ENCODE results near the gene DUSP1. TPM values are rescaled to one million over a fixed set of nuclear protein-coding genes. Genes with fewer than 3 reads are reported as not detected.

The DUSP1 gene
- total and polyA plus RNA-seq, 9 of the 15 experiments (the other 6 are each of a cell fraction or from before 2014, with no cell fraction given) = 2.1 to 14.2 (median 8.5) TPM

- no peak for TF ChIP-seq MITF (IDR thresholded peaks at IDR 0.05)
- TF ChIP-seq SMARCA4 (IDR thresholded peaks at IDR 0.05) = peak; percentile 54; the same call in 1 of the 2 replicates
- TF ChIP-seq YBX1 (IDR thresholded peaks at IDR 0.05) = no peak
- no peak for TF ChIP-seq ZBTB26 (CRISPR knock-in tag; IDR thresholded peaks at IDR 0.05)
- TF ChIP-seq BRF1 (IDR thresholded peaks at IDR 0.05; ENCODE audit: borderline replicate concordance, extremely low read depth, insufficient read length) = no peak
- peak; percentile 73 for TF ChIP-seq ZNF592 (IDR thresholded peaks at IDR 0.05)
- no peak for TF ChIP-seq SMAD4 (CRISPR knock-in tag; conservative IDR thresholded peaks at IDR 0.05)
- no peak for TF ChIP-seq FOXP4 (CRISPR knock-in tag; IDR thresholded peaks at IDR 0.05; ENCODE audit: borderline replicate concordance)
- TF ChIP-seq EGR1 (conservative IDR thresholded peaks at IDR 0.05) = no peak
- no peak for TF ChIP-seq SRSF7 (optimal IDR thresholded peaks at IDR 0.05; ENCODE audit: low read depth, low read length)
- 0 out of 2 replicates have a peak, but pooled peaks have one; percentile 19 for TF ChIP-seq ZBTB17 (CRISPR knock-in tag; IDR thresholded peaks at IDR 0.05)
- no peak for TF ChIP-seq SIN3B (IDR thresholded peaks at IDR 0.05; ENCODE audit: low read depth)
- 0 out of 2 replicates have a peak, but pooled peaks have one; percentile 33 for TF ChIP-seq DPF2 (IDR thresholded peaks at IDR 0.05)
- TF ChIP-seq HMBOX1 (IDR thresholded peaks at IDR 0.05) = no peak
- TF ChIP-seq RBBP5 (IDR thresholded peaks at IDR 0.05; ENCODE audit: borderline replicate concordance, insufficient read depth, low read length, poor library complexity, severe bottlenecking) = no peak
Measured at GRCh38 chr5:172782169-172783039, 11.4 kb upstream of the DUSP1 start (continued).
